SK-N-SH treated with all-trans-retinoic acid at 6 μM for 48 hours (cell line): Measurements from ENCODE around the gene LYRM1.

Source experiments
- ATAC-seq: fragments of 200-7000 bp; cut with Tn5 transposase; 3 replicates; pipeline ENCODE4 v1.9.1; 2020; ENCODE audit warnings: mild to moderate bottlenecking, moderate library complexity
- ARNTL ChIP-seq: fragments of 450-650 bp; formaldehyde crosslinking; IDR thresholded peaks from 2 replicates; pipeline ENCODE4 v1.5.0; 2020; ENCODE audit warnings: low read depth, mild to moderate bottlenecking, moderate library complexity, borderline replicate concordance
- BACH2 ChIP-seq: fragments of 250-450 bp; sonication (Bioruptor Pico); IDR thresholded peaks from 2 replicates; pipeline ENCODE4 v1.9.0; 2021; ENCODE audit warnings: mild to moderate bottlenecking, borderline replicate concordance
- CSDC2 ChIP-seq: fragments of 250-450 bp; sonication (Bioruptor Pico); IDR thresholded peaks from 2 replicates; pipeline ENCODE4 v1.5.0; 2020; ENCODE audit warnings: mild to moderate bottlenecking, moderate library complexity
- ESRRG ChIP-seq: fragments of 250-450 bp; sonication (Bioruptor Pico); IDR thresholded peaks from 2 replicates; pipeline ENCODE4 v1.6.1; 2021; ENCODE audit warnings: mild to moderate bottlenecking
- ISL1 ChIP-seq: fragments of 250-450 bp; sonication (Bioruptor Pico); IDR thresholded peaks from 2 replicates; pipeline ENCODE4 v2.1.2; 2022; ENCODE audit warnings: mild to moderate bottlenecking, moderate library complexity
- OSR1 ChIP-seq: fragments of 250-450 bp; sonication (Bioruptor Pico); IDR thresholded peaks from 2 replicates; pipeline ENCODE4 v1.8.0; 2022; ENCODE audit warnings: moderate library complexity, mild to moderate bottlenecking, inconsistent platforms
- PATZ1 ChIP-seq: fragments of 250-450 bp; sonication (Bioruptor Pico); IDR thresholded peaks from 2 replicates; pipeline ENCODE4 v1.8.0; 2020; ENCODE audit warnings: mild to moderate bottlenecking, moderate library complexity, borderline replicate concordance
- PPARA ChIP-seq: fragments of 250-450 bp; sonication (Bioruptor Pico); IDR thresholded peaks from 2 replicates; pipeline ENCODE4 v1.5.0; 2020; ENCODE audit warnings: mild to moderate bottlenecking, borderline replicate concordance
- RARB ChIP-seq: fragments of 250-450 bp; sonication (Bioruptor Pico); IDR thresholded peaks from 2 replicates; pipeline ENCODE4 v1.8.0; 2021; ENCODE audit warnings: mild to moderate bottlenecking, moderate library complexity
- SNAI2 ChIP-seq: fragments of 250-450 bp; sonication (Bioruptor Pico); IDR thresholded peaks from 2 replicates; pipeline ENCODE4 v1.5.0; 2020; ENCODE audit warnings: mild to moderate bottlenecking, moderate library complexity
- TCF4 ChIP-seq: fragments of 250-450 bp; sonication (Bioruptor Pico); IDR thresholded peaks from 2 replicates; pipeline ENCODE4 v1.8.0; 2021; ENCODE audit warnings: mild to moderate bottlenecking, moderate library complexity, borderline replicate concordance
- TOX ChIP-seq: fragments of 250-450 bp; sonication (Bioruptor Pico); IDR thresholded peaks from 2 replicates; pipeline ENCODE4 v1.8.0; 2021; ENCODE audit warnings: mild to moderate bottlenecking, moderate library complexity, borderline replicate concordance
- TSHZ2 ChIP-seq: fragments of 250-450 bp; sonication (Bioruptor Pico); IDR thresholded peaks from 2 replicates; pipeline ENCODE4 v1.5.0; 2020; ENCODE audit warnings: mild to moderate bottlenecking, moderate library complexity
- ZC3H10 ChIP-seq: fragments of 250-450 bp; sonication (Bioruptor Pico); IDR thresholded peaks from 2 replicates; pipeline ENCODE4 v1.5.1; 2021; ENCODE audit warnings: mild to moderate bottlenecking, moderate library complexity
- ZFP3 ChIP-seq: fragments of 250-450 bp; sonication (Bioruptor Pico); IDR thresholded peaks from 2 replicates; pipeline ENCODE4 v1.5.0; 2020; ENCODE audit warnings: mild to moderate bottlenecking, moderate library complexity
- ZNF565 ChIP-seq: fragments of 450-650 bp; formaldehyde crosslinking; conservative IDR thresholded peaks from 2 replicates; pipeline ENCODE4 v1.5.0; 2020; ENCODE audit warnings: low read depth, mild to moderate bottlenecking, moderate library complexity
- ZNF8 ChIP-seq: fragments of 450-650 bp; formaldehyde crosslinking; IDR thresholded peaks from 2 replicates; pipeline ENCODE4 v1.5.0; 2020; ENCODE audit warnings: mild to moderate bottlenecking, moderate library complexity
- TF ChIP-seq, protein P1 (sequence below): fragments of 250-450 bp; sonication (Bioruptor Pico); IDR thresholded peaks from 2 replicates; pipeline ENCODE4 v1.8.0; 2021; ENCODE audit warnings: low read depth, mild to moderate bottlenecking, moderate library complexity, borderline replicate concordance
- TF ChIP-seq, protein P2 (sequence below): fragments of 250-450 bp; sonication (Bioruptor Pico); IDR thresholded peaks from 2 replicates; pipeline ENCODE4 v1.5.1; 2020; ENCODE audit warnings: low read depth, mild to moderate bottlenecking, moderate library complexity

Gene LYRM1

DNA sequence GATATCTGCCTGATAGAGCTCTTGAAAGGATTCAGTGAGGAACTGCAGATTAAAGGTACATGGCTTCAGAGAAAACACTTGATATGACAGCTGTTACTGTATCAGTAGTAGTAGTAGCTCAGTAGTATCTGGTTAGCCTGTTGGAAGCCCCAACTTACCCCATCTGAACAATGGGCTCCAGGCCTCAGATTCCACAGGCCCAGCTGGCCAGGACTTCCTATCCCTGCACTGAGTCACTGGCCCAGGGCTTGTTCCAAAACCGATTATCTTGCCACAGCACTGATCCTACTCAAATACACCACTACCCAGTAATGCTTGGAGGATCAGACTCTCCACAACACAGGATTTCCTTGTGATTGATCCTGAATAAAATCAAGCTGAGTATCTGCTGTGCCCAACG, 33.0 kb upstream of the LYRM1 start:
- TF ChIP-seq ESRRG (CRISPR knock-in tag) (no peak), ZFP3 (CRISPR knock-in tag) (no peak), TOX (CRISPR knock-in tag) (no peak), SNAI2 (CRISPR knock-in tag) (no peak), OSR1 (CRISPR knock-in tag) (no peak), BACH2 (CRISPR knock-in tag) (no peak), CSDC2 (CRISPR knock-in tag) (no peak), RARB (CRISPR knock-in tag) (no peak), PPARA (no peak), ISL1 (no peak), ZC3H10 (CRISPR knock-in tag) (no peak), TCF4 (no peak), ZNF565 (CRISPR knock-in tag) (no peak), PATZ1 (no peak), ZNF8 (no peak), ARNTL (CRISPR knock-in tag) (no peak)
- TF ChIP-seq, protein P1, sequence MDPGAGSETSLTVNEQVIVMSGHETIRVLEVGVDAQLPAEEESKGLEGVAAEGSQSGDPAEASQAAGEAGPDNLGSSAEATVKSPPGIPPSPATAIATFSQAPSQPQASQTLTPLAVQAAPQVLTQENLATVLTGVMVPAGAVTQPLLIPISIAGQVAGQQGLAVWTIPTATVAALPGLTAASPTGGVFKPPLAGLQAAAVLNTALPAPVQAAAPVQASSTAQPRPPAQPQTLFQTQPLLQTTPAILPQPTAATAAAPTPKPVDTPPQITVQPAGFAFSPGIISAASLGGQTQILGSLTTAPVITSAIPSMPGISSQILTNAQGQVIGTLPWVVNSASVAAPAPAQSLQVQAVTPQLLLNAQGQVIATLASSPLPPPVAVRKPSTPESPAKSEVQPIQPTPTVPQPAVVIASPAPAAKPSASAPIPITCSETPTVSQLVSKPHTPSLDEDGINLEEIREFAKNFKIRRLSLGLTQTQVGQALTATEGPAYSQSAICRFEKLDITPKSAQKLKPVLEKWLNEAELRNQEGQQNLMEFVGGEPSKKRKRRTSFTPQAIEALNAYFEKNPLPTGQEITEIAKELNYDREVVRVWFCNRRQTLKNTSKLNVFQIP (CRISPR knock-in tag): no peak
- TF ChIP-seq, protein P2, sequence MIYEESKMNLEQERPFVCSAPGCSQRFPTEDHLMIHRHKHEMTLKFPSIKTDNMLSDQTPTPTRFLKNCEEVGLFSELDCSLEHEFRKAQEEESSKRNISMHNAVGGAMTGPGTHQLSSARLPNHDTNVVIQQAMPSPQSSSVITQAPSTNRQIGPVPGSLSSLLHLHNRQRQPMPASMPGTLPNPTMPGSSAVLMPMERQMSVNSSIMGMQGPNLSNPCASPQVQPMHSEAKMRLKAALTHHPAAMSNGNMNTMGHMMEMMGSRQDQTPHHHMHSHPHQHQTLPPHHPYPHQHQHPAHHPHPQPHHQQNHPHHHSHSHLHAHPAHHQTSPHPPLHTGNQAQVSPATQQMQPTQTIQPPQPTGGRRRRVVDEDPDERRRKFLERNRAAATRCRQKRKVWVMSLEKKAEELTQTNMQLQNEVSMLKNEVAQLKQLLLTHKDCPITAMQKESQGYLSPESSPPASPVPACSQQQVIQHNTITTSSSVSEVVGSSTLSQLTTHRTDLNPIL (CRISPR knock-in tag): no peak

GRCh38 chr16:20868890-20869289, 31.7 kb upstream of the LYRM1 start:
- no peak for TF ChIP-seq ESRRG (CRISPR knock-in tag)
- no peak for TF ChIP-seq BACH2 (CRISPR knock-in tag)
- TF ChIP-seq, protein P2 (CRISPR knock-in tag): no peak
- TF ChIP-seq CSDC2 (CRISPR knock-in tag): no peak
- TF ChIP-seq TSHZ2 (CRISPR knock-in tag): no peak
- TF ChIP-seq ISL1: no peak
- TF ChIP-seq RARB (CRISPR knock-in tag): no peak
- TF ChIP-seq, protein P1 (CRISPR knock-in tag): no peak
- TF ChIP-seq ZNF565 (CRISPR knock-in tag): no peak
- no peak for TF ChIP-seq TCF4
- ATAC-seq: peak; percentile 91

More for the DNA sequence above, 33.0 kb upstream of the LYRM1 start:
- no peak for ATAC-seq
